ENCODE results near the gene NCOA3.

DNA sequence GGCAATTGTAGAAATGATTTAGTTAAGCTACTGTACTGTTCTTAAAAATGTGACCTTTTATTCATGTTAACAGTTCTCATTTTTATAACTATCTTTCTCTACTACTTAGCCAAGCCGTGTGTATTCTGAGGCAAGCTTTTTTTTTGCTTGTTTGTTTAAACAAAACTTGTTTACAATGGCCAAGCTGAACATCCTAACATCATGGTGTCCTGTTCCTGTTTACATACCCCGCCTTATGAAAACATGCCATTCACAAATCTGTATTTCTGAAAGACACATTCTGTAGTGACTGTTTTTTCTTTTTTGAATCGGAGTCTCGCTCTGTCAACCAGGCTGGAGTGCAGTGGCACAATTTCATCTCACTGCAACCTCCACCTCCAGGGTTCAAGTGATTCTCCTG lies 140.9 kb downstream of the NCOA3 start:
- TF ChIP-seq, protein P1, sequence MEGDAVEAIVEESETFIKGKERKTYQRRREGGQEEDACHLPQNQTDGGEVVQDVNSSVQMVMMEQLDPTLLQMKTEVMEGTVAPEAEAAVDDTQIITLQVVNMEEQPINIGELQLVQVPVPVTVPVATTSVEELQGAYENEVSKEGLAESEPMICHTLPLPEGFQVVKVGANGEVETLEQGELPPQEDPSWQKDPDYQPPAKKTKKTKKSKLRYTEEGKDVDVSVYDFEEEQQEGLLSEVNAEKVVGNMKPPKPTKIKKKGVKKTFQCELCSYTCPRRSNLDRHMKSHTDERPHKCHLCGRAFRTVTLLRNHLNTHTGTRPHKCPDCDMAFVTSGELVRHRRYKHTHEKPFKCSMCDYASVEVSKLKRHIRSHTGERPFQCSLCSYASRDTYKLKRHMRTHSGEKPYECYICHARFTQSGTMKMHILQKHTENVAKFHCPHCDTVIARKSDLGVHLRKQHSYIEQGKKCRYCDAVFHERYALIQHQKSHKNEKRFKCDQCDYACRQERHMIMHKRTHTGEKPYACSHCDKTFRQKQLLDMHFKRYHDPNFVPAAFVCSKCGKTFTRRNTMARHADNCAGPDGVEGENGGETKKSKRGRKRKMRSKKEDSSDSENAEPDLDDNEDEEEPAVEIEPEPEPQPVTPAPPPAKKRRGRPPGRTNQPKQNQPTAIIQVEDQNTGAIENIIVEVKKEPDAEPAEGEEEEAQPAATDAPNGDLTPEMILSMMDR (IDR thresholded peaks at IDR 0.05), result no peak
- TF ChIP-seq POLR2AphosphoS5 (IDR thresholded peaks at IDR 0.05), result no peak
